K562 (cell line): Measurements from ENCODE around the gene BLOC1S4. TPM values are rescaled to one million over a fixed set of nuclear protein-coding genes. Genes with fewer than 3 reads are reported as not detected.

Source experiments
- BRF1 ChIP-seq: IDR thresholded peaks from 3 replicates; pipeline ENCODE4 v1.6.1; 2011; ENCODE audit warnings: borderline replicate concordance, mild to moderate bottlenecking; ENCODE audit not compliant: insufficient read length; ENCODE audit errors: extremely low read depth
- COPS2 ChIP-seq: fragments of 450-650 bp; conservative IDR thresholded peaks from 2 replicates; pipeline ENCODE4 v1.6.1; 2016; ENCODE audit warnings: mild to moderate bottlenecking, moderate library complexity
- HDAC3 ChIP-seq: fragments of 450-650 bp; IDR thresholded peaks from 2 replicates; pipeline ENCODE4 v1.6.1; 2018; ENCODE audit warnings: borderline replicate concordance, mild to moderate bottlenecking, moderate library complexity; ENCODE audit not compliant: partially characterized antibody
- NFYB ChIP-seq: IDR thresholded peaks from 2 replicates; pipeline ENCODE4 v1.6.1; 2011; ENCODE audit warnings: mild to moderate bottlenecking, moderate library complexity; ENCODE audit not compliant: insufficient read length; ENCODE audit errors: extremely low read depth
- PYGO2 ChIP-seq: fragments of 450-650 bp; IDR thresholded peaks from 2 replicates; pipeline ENCODE4 v1.6.1; 2016; ENCODE audit warnings: mild to moderate bottlenecking, missing genetic modification characterization, moderate library complexity, missing compliant biosample characterization
- SUPT5H ChIP-seq: fragments of 450-650 bp; IDR thresholded peaks from 2 replicates; pipeline ENCODE4 v1.6.1; 2016
- TBL1XR1 ChIP-seq, 2 experiments: IDR thresholded peaks; 2 replicates each; pipeline ENCODE4 v1.6.1; 2012; ENCODE audit warnings: improper control_type of control experiment in 2 of 2, low read length in 2 of 2, mild to moderate bottlenecking in 1 of 2
- ZBTB8A ChIP-seq: fragments of 450-650 bp; IDR thresholded peaks from 2 replicates; pipeline ENCODE4 v1.6.1; 2018; ENCODE audit warnings: mild to moderate bottlenecking, moderate library complexity; ENCODE audit not compliant: partially characterized antibody
- ZNF644 ChIP-seq: fragments of 200-800 bp; sonication (Bioruptor generic); IDR thresholded peaks from 2 replicates; pipeline ENCODE4 v1.6.1; 2016; ENCODE audit warnings: low read depth, missing genetic modification characterization, missing compliant biosample characterization
- polyA plus RNA-seq, 8 experiments: library from polyadenylated mRNA; depleted of rRNA in 4 of 8; stranded (reverse) in 5 of 8; unstranded in 3 of 8; fragments of >200 nt; fragmentation: Nextera tagmentation in 2 of 8; fragmentation: Illumina TruSeq in 1 of 8; extraction: Ambion mirVana in 2 of 8; extraction: Trizol in 1 of 8; gene quantifications; 2 replicates each; pipeline versions ENCODE4 v1.2.1 to v1.2.3, GENCODE V29; 2011 to 2014; ENCODE audit warnings: inconsistent platforms in 1 of 8, missing spikeins in 1 of 8
- total RNA-seq, 7 experiments: library from RNA; depleted of rRNA in 6 of 7; stranded (reverse); fragments of >200 nt in 6 of 7; fragmentation: Illumina TruSeq in 2 of 7; extraction: Trizol in 2 of 7; gene quantifications; 2 replicates each; pipeline versions ENCODE4 v1.2.1 to v1.2.3, GENCODE V29; 2011 to 2021; ENCODE audit warnings: low replicate concordance in 1 of 7
- TF ChIP-seq, protein P1 (sequence below): sonication (generic); formaldehyde crosslinking; IDR thresholded peaks from 2 replicates; pipeline ENCODE4 v1.8.1; 2023; ENCODE audit warnings: missing genetic modification reagents, mild to moderate bottlenecking, borderline replicate concordance
- TF ChIP-seq, protein P2 (sequence below), 2 experiments: fragments of 450-650 bp in 1 of 2; sonication (generic) in 1 of 2; formaldehyde crosslinking in 1 of 2; IDR thresholded peaks; 2 replicates each; pipeline versions ENCODE4 v1.7.1 to v1.9.0; 2016 to 2022; ENCODE audit warnings: inconsistent platforms in 1 of 2, mild to moderate bottlenecking in 1 of 2, missing genetic modification reagents in 1 of 2

The BLOC1S4 gene
- total and polyA plus RNA-seq, 9 of the 15 experiments (the other 6 are each of a cell fraction or from before 2014, with no cell fraction given): 3.1 to 31.6 (median 11.2) TPM

DNA sequence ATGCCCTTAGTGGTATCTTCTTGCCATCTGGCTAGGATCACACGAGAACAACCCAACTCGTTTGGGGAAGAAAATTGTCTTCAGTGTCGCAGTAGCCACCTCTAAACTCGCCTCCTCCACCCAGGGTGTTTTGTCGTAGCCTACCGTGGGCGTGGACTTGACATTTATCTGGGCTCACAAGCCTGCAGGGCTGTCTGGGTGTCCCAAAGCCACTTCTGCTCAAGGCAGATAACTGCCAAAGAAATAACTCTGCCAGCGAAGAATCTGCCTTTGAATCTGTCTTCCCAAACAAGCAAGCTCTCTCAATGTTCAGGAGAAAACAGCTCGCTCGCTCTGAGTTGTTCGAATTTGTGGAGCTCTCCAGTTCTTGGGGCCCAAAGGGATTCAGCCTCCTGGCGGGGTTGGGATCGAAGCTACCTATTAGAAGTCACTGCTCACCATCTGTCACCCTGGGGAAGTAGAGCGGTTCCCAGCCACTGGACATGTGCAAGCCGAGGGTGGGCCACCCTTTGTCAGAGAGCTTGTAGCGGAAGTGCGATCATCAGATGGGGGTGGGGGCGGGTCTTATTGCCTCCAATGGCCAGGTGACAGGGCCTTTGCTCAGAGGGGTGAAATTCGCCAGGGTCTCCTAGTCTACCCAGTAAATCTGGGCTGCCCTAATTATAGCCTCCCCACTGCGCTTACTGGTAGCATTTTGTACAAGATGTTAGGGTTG, 14.8 kb downstream of the BLOC1S4 start (continued):
- TF ChIP-seq, protein P1, sequence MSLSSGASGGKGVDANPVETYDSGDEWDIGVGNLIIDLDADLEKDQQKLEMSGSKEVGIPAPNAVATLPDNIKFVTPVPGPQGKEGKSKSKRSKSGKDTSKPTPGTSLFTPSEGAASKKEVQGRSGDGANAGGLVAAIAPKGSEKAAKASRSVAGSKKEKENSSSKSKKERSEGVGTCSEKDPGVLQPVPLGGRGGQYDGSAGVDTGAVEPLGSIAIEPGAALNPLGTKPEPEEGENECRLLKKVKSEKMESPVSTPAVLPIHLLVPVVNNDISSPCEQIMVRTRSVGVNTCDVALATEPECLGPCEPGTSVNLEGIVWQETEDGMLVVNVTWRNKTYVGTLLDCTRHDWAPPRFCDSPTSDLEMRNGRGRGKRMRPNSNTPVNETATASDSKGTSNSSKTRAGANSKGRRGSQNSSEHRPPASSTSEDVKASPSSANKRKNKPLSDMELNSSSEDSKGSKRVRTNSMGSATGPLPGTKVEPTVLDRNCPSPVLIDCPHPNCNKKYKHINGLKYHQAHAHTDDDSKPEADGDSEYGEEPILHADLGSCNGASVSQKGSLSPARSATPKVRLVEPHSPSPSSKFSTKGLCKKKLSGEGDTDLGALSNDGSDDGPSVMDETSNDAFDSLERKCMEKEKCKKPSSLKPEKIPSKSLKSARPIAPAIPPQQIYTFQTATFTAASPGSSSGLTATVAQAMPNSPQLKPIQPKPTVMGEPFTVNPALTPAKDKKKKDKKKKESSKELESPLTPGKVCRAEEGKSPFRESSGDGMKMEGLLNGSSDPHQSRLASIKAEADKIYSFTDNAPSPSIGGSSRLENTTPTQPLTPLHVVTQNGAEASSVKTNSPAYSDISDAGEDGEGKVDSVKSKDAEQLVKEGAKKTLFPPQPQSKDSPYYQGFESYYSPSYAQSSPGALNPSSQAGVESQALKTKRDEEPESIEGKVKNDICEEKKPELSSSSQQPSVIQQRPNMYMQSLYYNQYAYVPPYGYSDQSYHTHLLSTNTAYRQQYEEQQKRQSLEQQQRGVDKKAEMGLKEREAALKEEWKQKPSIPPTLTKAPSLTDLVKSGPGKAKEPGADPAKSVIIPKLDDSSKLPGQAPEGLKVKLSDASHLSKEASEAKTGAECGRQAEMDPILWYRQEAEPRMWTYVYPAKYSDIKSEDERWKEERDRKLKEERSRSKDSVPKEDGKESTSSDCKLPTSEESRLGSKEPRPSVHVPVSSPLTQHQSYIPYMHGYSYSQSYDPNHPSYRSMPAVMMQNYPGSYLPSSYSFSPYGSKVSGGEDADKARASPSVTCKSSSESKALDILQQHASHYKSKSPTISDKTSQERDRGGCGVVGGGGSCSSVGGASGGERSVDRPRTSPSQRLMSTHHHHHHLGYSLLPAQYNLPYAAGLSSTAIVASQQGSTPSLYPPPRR (CRISPR knock-in tag): no peak
- peak; percentile 73; the same call in 1 of the 2 replicates for TF ChIP-seq ZNF644 (tag)
- TF ChIP-seq TBL1XR1 (IDR thresholded peaks at IDR 0.05; ENCODE audit: low read length in 2 of 2): peak; percentile 34 to 97
- TF ChIP-seq HDAC3: peak; percentile 92
- TF ChIP-seq PYGO2 (tag): peak; percentile 56; the same call in 1 of the 2 replicates
- TF ChIP-seq NFYB: peak; percentile 13
- TF ChIP-seq, protein P2, sequence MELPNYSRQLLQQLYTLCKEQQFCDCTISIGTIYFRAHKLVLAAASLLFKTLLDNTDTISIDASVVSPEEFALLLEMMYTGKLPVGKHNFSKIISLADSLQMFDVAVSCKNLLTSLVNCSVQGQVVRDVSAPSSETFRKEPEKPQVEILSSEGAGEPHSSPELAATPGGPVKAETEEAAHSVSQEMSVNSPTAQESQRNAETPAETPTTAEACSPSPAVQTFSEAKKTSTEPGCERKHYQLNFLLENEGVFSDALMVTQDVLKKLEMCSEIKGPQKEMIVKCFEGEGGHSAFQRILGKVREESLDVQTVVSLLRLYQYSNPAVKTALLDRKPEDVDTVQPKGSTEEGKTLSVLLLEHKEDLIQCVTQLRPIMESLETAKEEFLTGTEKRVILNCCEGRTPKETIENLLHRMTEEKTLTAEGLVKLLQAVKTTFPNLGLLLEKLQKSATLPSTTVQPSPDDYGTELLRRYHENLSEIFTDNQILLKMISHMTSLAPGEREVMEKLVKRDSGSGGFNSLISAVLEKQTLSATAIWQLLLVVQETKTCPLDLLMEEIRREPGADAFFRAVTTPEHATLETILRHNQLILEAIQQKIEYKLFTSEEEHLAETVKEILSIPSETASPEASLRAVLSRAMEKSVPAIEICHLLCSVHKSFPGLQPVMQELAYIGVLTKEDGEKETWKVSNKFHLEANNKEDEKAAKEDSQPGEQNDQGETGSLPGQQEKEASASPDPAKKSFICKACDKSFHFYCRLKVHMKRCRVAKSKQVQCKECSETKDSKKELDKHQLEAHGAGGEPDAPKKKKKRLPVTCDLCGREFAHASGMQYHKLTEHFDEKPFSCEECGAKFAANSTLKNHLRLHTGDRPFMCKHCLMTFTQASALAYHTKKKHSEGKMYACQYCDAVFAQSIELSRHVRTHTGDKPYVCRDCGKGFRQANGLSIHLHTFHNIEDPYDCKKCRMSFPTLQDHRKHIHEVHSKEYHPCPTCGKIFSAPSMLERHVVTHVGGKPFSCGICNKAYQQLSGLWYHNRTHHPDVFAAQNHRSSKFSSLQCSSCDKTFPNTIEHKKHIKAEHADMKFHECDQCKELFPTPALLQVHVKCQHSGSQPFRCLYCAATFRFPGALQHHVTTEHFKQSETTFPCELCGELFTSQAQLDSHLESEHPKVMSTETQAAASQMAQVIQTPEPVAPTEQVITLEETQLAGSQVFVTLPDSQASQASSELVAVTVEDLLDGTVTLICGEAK (IDR thresholded peaks at IDR 0.05): peak; percentile 12; the same call in 1 of the 2 replicates
- TF ChIP-seq, protein P2 (CRISPR knock-in tag; IDR thresholded peaks at IDR 0.05): no peak
- TF ChIP-seq BRF1: no peak
- no peak for TF ChIP-seq ZBTB8A
- peak; percentile 59; the same call in 1 of the 2 replicates for TF ChIP-seq SUPT5H
- no peak for TF ChIP-seq COPS2
